ENCODE measurements around the gene CLTB. TPM values are rescaled to one million over a fixed set of nuclear protein-coding genes. Genes with fewer than 3 reads are reported as not detected.
A peak's percentile ranks its signal among the peaks of the same experiment; 100 is the strongest.

CLTB gene
- total and polyA plus RNA-seq, 2 of the 4 experiments (the other 2 are of a cell fraction), result 87.6 to 99.9 TPM

- peak; percentile 15 for DNase-seq
- Histone ChIP-seq H4K91ac (ENCODE audit: insufficient read depth, low read depth, low read length) (no peak overlapping the region), H3K56ac (ENCODE audit: extremely low read depth, insufficient read depth, low read length) (no peak overlapping the region), H3K4ac (ENCODE audit: low read depth, low read length) (no peak overlapping the region), H3K9me1 (ENCODE audit: insufficient read depth, low read length) (no peaks in the 10 kb centered on the region; the same call in 1 of the 2 replicates), H3K4me3 (ENCODE audit: insufficient read depth, low read depth, low read length) (no peak overlapping the region), H2AFZ (replicated peaks; ENCODE audit: low read length, poor library complexity) (no peak overlapping the region), H2AK9ac (replicated peaks; ENCODE audit: low read depth, low read length, poor library complexity) (no peak overlapping the region), H3K79me1 (ENCODE audit: low read depth in 1 of 2, low read length in 2 of 2) (peaks cover 5 to 13% of the 10 kb centered on the region in 2 experiments; a peak in 3 of 4 replicates), H3K4me1 (ENCODE audit: control insufficient read depth, insufficient read depth, low read length) (no peaks in the 10 kb centered on the region), H2BK15ac (ENCODE audit: low read depth, low read length) (no peak overlapping the region), H4K8ac (ENCODE audit: low read depth in 2 of 2, low read length in 2 of 2) (no peak overlapping the region), H2BK5ac (ENCODE audit: low read depth, low read length, poor library complexity, severe bottlenecking) (no peak overlapping the region), H3K18ac (ENCODE audit: low read depth, low read length) (no peak overlapping the region), H3K27me3 (ENCODE audit: control insufficient read depth, insufficient read depth, low read length) (no peaks in the 10 kb centered on the region), H2BK20ac (ENCODE audit: low read depth, low read length) (no peak overlapping the region), H3K9ac (ENCODE audit: low read depth, low read length) (no peak overlapping the region), H2AK5ac (ENCODE audit: low read depth, low read length) (no peak overlapping the region), H3K14ac (replicated peaks; ENCODE audit: low read depth, low read length) (no peak overlapping the region), H2BK120ac (ENCODE audit: low read depth, low read length) (no peak overlapping the region), H3K4me2 (ENCODE audit: low read depth, low read length) (no peak overlapping the region), H4K5ac (ENCODE audit: low read depth, low read length) (no peak overlapping the region), H4K20me1 (ENCODE audit: insufficient read depth, low read length) (no peaks in the 10 kb centered on the region; the same call in 1 of the 2 replicates), H3K36me3 (ENCODE audit: control insufficient read depth, insufficient read depth, low read length) (peaks cover 35% of the 10 kb centered on the region), H3K23ac (ENCODE audit: low read depth, low read length) (no peak overlapping the region), H3K9me3 (ENCODE audit: control insufficient read depth, insufficient read depth, low read length) (no peaks in the 10 kb centered on the region), H3K27ac (ENCODE audit: insufficient read depth, low read length) (no peak overlapping the region)
- WGBS, 2 experiments (ENCODE audit: extremely low coverage in 2 of 2, insufficient read length in 1 of 2), result 76% methylated on average over 3 of the region's 3 CpGs; no CpG with 5 or more reads in 1 of the 2 experiments
- no TSS peak for BruUV-seq (replicated peaks)
- peak; percentile 56 for ATAC-seq (ENCODE audit: low read depth)
- CTCF ChIA-PET, result no interaction called here
- dilution Hi-C loops (cut with HindIII; ENCODE audit: low sequenced_read_pairs, unreplicated experiment) (no loop called here), intact Hi-C loops (cut with micrococcal nuclease) (no loop called here), in situ Hi-C loops (cut with MboI; ENCODE audit: low sequenced_read_pairs) (no loop called here)
- POLR2A ChIA-PET (ENCODE audit: unreplicated experiment), result no interaction called here
- TF ChIP-seq NFE2L2 (IDR thresholded peaks at IDR 0.05; ENCODE audit: low read depth, low read length) (no peak), USF2 (IDR thresholded peaks at IDR 0.05; ENCODE audit: low read depth, low read length) (no peak), CHD1 (IDR thresholded peaks at IDR 0.05; ENCODE audit: low read depth, low read length) (no peak), SMC3 (IDR thresholded peaks at IDR 0.05; ENCODE audit: low read depth, low read length) (no peak), CTCF (conservative IDR thresholded peaks at IDR 0.05; ENCODE audit: low read depth, low read length) (no peak), RAD21 (IDR thresholded peaks at IDR 0.05; ENCODE audit: low read length) (no peak), MAZ (IDR thresholded peaks at IDR 0.05; ENCODE audit: borderline replicate concordance, low read depth, low read length) (no peak), RCOR1 (IDR thresholded peaks at IDR 0.05; ENCODE audit: insufficient replicate concordance, low read length) (no peak), MXI1 (IDR thresholded peaks at IDR 0.05; ENCODE audit: borderline replicate concordance, low read depth, low read length) (no peak), ELK1 (IDR thresholded peaks at IDR 0.05; ENCODE audit: borderline replicate concordance, low read depth, low read length) (no peak), FOS (IDR thresholded peaks at IDR 0.05; ENCODE audit: low read depth, low read length) (no peak), CEBPB (IDR thresholded peaks at IDR 0.05; ENCODE audit: low read depth, low read length) (no peak), MAFK (IDR thresholded peaks at IDR 0.05; ENCODE audit: low read depth, low read length) (no peak), POLR2A (IDR thresholded peaks at IDR 0.05; ENCODE audit: low read depth, low read length) (no peak), RFX5 (IDR thresholded peaks at IDR 0.05; ENCODE audit: low read depth, low read length) (no peak), BHLHE40 (IDR thresholded peaks at IDR 0.05; ENCODE audit: low read depth, low read length) (no peak)
Observed at GRCh38 chr5:176381423-176381822, 34.9 kb downstream of the CLTB start.

All from IMR-90 (cell line).